WTC11 (cell line): ENCODE data around the gene ZFP62. TPM values are rescaled to one million over a fixed set of nuclear protein-coding genes. Genes with fewer than 3 reads are reported as not detected.
"Not testable (repeated sequence)": the region's sequence is repeated elsewhere in the genome, so short reads cannot be mapped to it uniquely, and the experiment has no call there.

ENCODE experiments used
- ATAC-seq: fragments of 200-7000 bp; cut with Tn5 transposase; 2 replicates; pipeline ENCODE4 v1.10.0; 2021; ENCODE audit warnings: mild to moderate bottlenecking, moderate library complexity
- CTCF ChIA-PET: fragments of 300-600 bp; sonication (Branson Sonifier 250); formaldehyde crosslinking; loops from one replicate; lab custom pipeline; 2021; ENCODE audit warnings: antibody characterized with exemption; lab: Charles Lee
- POLR2A ChIA-PET: fragments of 350-600 bp; sonication (Branson Sonifier 250); formaldehyde crosslinking; loops from one replicate; lab custom pipeline; 2021; ENCODE audit warnings: antibody characterized with exemption; lab: Charles Lee
- DNase-seq: peaks from one replicate; pipeline ENCODE4 v3.0.0; 2021; ENCODE audit warnings: low spot score
- H3K27ac Mint-ChIP-seq: 2 replicates; pipeline ENCODE4 v1.8.0; 2021; ENCODE audit warnings: mixed read lengths
- H3K27me3 Mint-ChIP-seq: 2 replicates; pipeline ENCODE4 v1.8.0; 2021; ENCODE audit warnings: low read depth, mild to moderate bottlenecking, moderate library complexity, mixed read lengths
- H3K36me3 Mint-ChIP-seq: 2 replicates; pipeline ENCODE4 v1.8.0; 2021; ENCODE audit warnings: mixed read lengths
- H3K4me1 Mint-ChIP-seq: 2 replicates; pipeline ENCODE4 v1.8.0; 2022; ENCODE audit warnings: mixed read lengths
- H3K4me3 Mint-ChIP-seq: 2 replicates; pipeline ENCODE4 v1.8.0; 2021; ENCODE audit warnings: mild to moderate bottlenecking, moderate library complexity, mixed read lengths
- H3K9me3 Mint-ChIP-seq: 2 replicates; pipeline ENCODE4 v1.8.0; 2021; ENCODE audit warnings: mixed read lengths
- ELF4 ChIP-seq: sonication (generic); formaldehyde crosslinking; IDR thresholded peaks from 2 replicates; pipeline ENCODE4 v1.8.1; 2022; ENCODE audit warnings: low read depth, mild to moderate bottlenecking, moderate library complexity, missing genetic modification reagents
- ESRRA ChIP-seq: sonication (generic); formaldehyde crosslinking; IDR thresholded peaks from 2 replicates; pipeline ENCODE4 v1.8.1; 2022; ENCODE audit warnings: mild to moderate bottlenecking, missing genetic modification reagents, borderline replicate concordance
- FOXP1 ChIP-seq: sonication (generic); formaldehyde crosslinking; IDR thresholded peaks from 2 replicates; pipeline ENCODE4 v1.8.0; 2022; ENCODE audit warnings: missing genetic modification reagents, mild to moderate bottlenecking, moderate library complexity, borderline replicate concordance
- GABPB1 ChIP-seq: sonication (generic); formaldehyde crosslinking; IDR thresholded peaks from 2 replicates; pipeline ENCODE4 v1.8.1; 2023; ENCODE audit warnings: mild to moderate bottlenecking, missing genetic modification reagents
- GRHL2 ChIP-seq: fragments of 250-450 bp; sonication (Bioruptor Pico); IDR thresholded peaks from 2 replicates; pipeline ENCODE4 v1.8.0; 2022; ENCODE audit warnings: mild to moderate bottlenecking, moderate library complexity; ENCODE audit not compliant: insufficient replicate concordance, severe bottlenecking
- GTF2I ChIP-seq: fragments of 250-450 bp; sonication (Bioruptor Pico); conservative IDR thresholded peaks from 2 replicates; pipeline ENCODE4 v1.4.0; 2021; ENCODE audit warnings: mild to moderate bottlenecking
- HMGXB4 ChIP-seq: sonication (generic); formaldehyde crosslinking; IDR thresholded peaks from 2 replicates; pipeline ENCODE4 v1.8.1; 2023; ENCODE audit warnings: mild to moderate bottlenecking, moderate library complexity, missing genetic modification reagents
- IRF2 ChIP-seq: sonication (generic); formaldehyde crosslinking; IDR thresholded peaks from 2 replicates; pipeline ENCODE4 v1.8.0; 2022; ENCODE audit warnings: low read depth, missing genetic modification reagents, borderline replicate concordance
- NFYB ChIP-seq: sonication (generic); formaldehyde crosslinking; conservative IDR thresholded peaks from 2 replicates; pipeline ENCODE4 v1.8.0; 2022; ENCODE audit warnings: low read depth, missing genetic modification reagents
- OVOL2 ChIP-seq: fragments of 250-450 bp; sonication (Bioruptor Pico); IDR thresholded peaks from 2 replicates; pipeline ENCODE4 v1.9.0; 2021; ENCODE audit warnings: mild to moderate bottlenecking, borderline replicate concordance
- SMAD3 ChIP-seq: sonication (generic); formaldehyde crosslinking; IDR thresholded peaks from 2 replicates; pipeline ENCODE4 v1.8.0; 2022; ENCODE audit warnings: missing genetic modification reagents, mild to moderate bottlenecking, borderline replicate concordance
- TP53 ChIP-seq: sonication (generic); formaldehyde crosslinking; IDR thresholded peaks from 2 replicates; pipeline ENCODE4 v1.8.1; 2023; ENCODE audit warnings: mild to moderate bottlenecking, missing genetic modification reagents
- USF2 ChIP-seq: sonication (generic); formaldehyde crosslinking; IDR thresholded peaks from 2 replicates; pipeline ENCODE4 v1.8.1; 2023; ENCODE audit warnings: mild to moderate bottlenecking, missing genetic modification reagents, moderate library complexity
- ZNF121 ChIP-seq: sonication (generic); formaldehyde crosslinking; IDR thresholded peaks from 2 replicates; pipeline ENCODE4 v1.8.0; 2023; ENCODE audit warnings: missing genetic modification reagents
- ZNF232 ChIP-seq: sonication (generic); formaldehyde crosslinking; IDR thresholded peaks from 2 replicates; pipeline ENCODE4 v1.8.0; 2022; ENCODE audit warnings: mild to moderate bottlenecking, missing genetic modification reagents
- ZNF671 ChIP-seq: fragments of 250-450 bp; sonication (Bioruptor Pico); IDR thresholded peaks from 2 replicates; pipeline ENCODE4 v1.8.0; 2021; ENCODE audit warnings: mild to moderate bottlenecking
- total RNA-seq: library from RNA; stranded (reverse); gene quantifications from 3 replicates; pipeline ENCODE4 v1.2.3, GENCODE V29; 2021
- TF ChIP-seq, protein P1 (sequence below): sonication (generic); formaldehyde crosslinking; IDR thresholded peaks from 2 replicates; pipeline ENCODE4 v1.8.0; 2023; ENCODE audit warnings: missing genetic modification reagents
- TF ChIP-seq, protein P2 (sequence below): sonication (generic); formaldehyde crosslinking; IDR thresholded peaks from 2 replicates; pipeline ENCODE4 v1.8.1; 2022; ENCODE audit warnings: low read depth, mild to moderate bottlenecking, moderate library complexity, missing genetic modification reagents, borderline replicate concordance
- TF ChIP-seq, protein P3 (sequence below): fragments of 250-450 bp; sonication (Bioruptor Pico); IDR thresholded peaks from 2 replicates; pipeline ENCODE4 v1.9.0; 2021; ENCODE audit warnings: moderate library complexity, mild to moderate bottlenecking, inconsistent platforms, borderline replicate concordance

Gene ZFP62
- total RNA-seq, 1 experiment from 2014 or later = 41.2 TPM

- no peak for TF ChIP-seq GRHL2 (CRISPR knock-in tag)
Measured at GRCh38 chr5:180901319-180902009, 40.4 kb upstream of the ZFP62 start (continued).

DNA sequence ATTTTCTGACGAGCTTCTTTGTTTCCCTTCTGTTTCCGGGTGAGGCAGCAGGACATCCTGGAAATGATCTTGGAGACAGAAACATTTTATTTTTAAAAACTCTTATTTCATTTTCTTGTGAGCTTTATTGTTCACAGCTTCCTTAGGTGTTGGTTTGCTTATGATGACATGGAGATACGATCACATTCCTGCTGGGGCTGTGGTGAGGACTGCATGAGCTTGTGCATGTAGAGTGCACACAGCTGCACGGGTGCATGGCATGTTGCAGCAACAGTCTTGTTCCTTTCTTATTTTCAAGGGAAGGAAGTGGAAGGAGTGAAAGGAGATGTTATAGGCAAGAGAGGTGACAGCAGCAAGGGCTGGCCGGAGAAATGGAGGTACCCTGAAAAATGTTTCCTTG lies 39.1 kb upstream of the ZFP62 start:
- H3K4me1 Mint-ChIP-seq = no peaks in the 10 kb centered on the region
- H3K4me3 Mint-ChIP-seq = no peak overlapping the region
- ATAC-seq (no peak), DNase-seq (no peak)
- H3K27me3 Mint-ChIP-seq = peaks cover 5% of the 10 kb centered on the region; the same call in 1 of the 2 replicates
- H3K27ac Mint-ChIP-seq = no peak overlapping the region
- H3K9me3 Mint-ChIP-seq = peaks cover 12% of the 10 kb centered on the region; the same call in 1 of the 2 replicates
- no peaks in the 10 kb centered on the region for H3K36me3 Mint-ChIP-seq
- POLR2A ChIA-PET = no interaction called here
- TF ChIP-seq ZNF121 (CRISPR knock-in tag) (no peak), ESRRA (CRISPR knock-in tag) (no peak), NFYB (CRISPR knock-in tag) (no peak), SMAD3 (CRISPR knock-in tag) (no peak), ZNF232 (CRISPR knock-in tag) (no peak), GRHL2 (CRISPR knock-in tag) (no peak)
- CTCF ChIA-PET = interaction anchor here (0.6 kb wide), 1 partner anchor 250 kb away, joined by 7 read pairs; no protein-coding TSS in a partner anchor

GRCh38 chr5:180898621-180899246 lies 37.7 kb upstream of the ZFP62 start, which contains the start of gene BTNL8:
BTNL8 (plus strand) TSS chr5:180899159; CDS start chr5:180899311, 152 bp downstream.
- peaks cover 26% of the 10 kb centered on the region for H3K9me3 Mint-ChIP-seq
- DNase-seq (no peak), ATAC-seq (no peak)
- POLR2A ChIA-PET = interaction anchor here (0.5 kb wide), 1 partner anchor 236 kb away, joined by 3 read pairs; no protein-coding TSS in a partner anchor
- H3K4me1 Mint-ChIP-seq = no peaks in the 10 kb centered on the region
- no peaks in the 10 kb centered on the region for H3K36me3 Mint-ChIP-seq
- CTCF ChIA-PET = no interaction called here
- H3K4me3 Mint-ChIP-seq = no peak within 1 kb of the TSS
- TF ChIP-seq FOXP1 (CRISPR knock-in tag) = no peak
- TF ChIP-seq TP53 (CRISPR knock-in tag) = no peak
- no peak for TF ChIP-seq ELF4 (CRISPR knock-in tag)
- TF ChIP-seq, protein P1, sequence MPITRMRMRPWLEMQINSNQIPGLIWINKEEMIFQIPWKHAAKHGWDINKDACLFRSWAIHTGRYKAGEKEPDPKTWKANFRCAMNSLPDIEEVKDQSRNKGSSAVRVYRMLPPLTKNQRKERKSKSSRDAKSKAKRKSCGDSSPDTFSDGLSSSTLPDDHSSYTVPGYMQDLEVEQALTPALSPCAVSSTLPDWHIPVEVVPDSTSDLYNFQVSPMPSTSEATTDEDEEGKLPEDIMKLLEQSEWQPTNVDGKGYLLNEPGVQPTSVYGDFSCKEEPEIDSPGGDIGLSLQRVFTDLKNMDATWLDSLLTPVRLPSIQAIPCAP = no peak
- TF ChIP-seq GTF2I = no peak
- H3K27ac Mint-ChIP-seq = no peak within 1 kb of the TSS
- H3K27me3 Mint-ChIP-seq = peaks cover 7% of the 10 kb centered on the region; the same call in 1 of the 2 replicates

DNA sequence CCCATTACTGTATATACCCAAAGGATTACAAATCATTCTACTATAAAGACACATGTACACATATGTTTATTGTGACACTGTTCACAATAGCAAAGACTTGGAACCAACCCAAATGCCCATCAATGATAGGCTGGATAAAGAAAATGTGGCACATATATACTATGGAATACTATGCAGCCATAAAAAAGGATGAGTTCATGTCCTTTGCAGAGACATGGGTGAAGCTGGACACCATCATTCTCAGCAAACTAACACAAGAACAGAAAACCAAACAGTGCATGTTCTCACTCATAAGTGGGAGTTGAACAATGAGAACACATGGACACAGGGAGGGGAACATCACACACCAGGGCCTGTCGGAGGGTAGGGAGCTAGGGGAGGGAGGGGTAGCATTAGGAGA lies 34.3 kb upstream of the ZFP62 start:
- H3K4me1 Mint-ChIP-seq, H3K27ac Mint-ChIP-seq, POLR2A ChIA-PET, DNase-seq, H3K4me3 Mint-ChIP-seq, H3K36me3 Mint-ChIP-seq, CTCF ChIA-PET, ATAC-seq: not testable (repeated sequence)
- peaks cover 36% of the 10 kb centered on the region for H3K27me3 Mint-ChIP-seq
- H3K9me3 Mint-ChIP-seq = peaks cover 39% of the 10 kb centered on the region

DNA sequence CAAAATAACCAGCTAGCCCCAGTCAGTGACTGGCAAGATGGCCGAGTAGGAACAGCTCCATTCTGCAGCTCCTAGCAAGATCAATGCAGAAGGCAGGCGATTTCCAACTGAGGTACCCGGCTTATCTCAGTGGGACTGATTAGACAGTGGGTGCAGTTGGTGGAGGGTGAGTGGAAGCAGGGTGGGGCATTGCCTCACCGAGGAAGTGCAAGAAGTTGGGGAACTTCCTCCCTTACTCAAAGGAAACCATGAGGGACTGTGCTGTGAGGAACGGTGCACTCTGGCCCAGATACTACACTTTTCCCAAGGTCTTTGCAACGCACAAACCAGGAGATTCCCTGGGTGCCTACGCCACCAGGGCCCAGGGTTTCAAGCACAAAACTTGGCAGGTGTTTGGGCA lies 28.3 kb upstream of the ZFP62 start:
- Mint-ChIP-seq H3K36me3 (no peaks in the 10 kb centered on the region), H3K27me3 (peaks cover 40% of the 10 kb centered on the region), H3K4me3 (no peak overlapping the region), H3K9me3 (peaks cover 31% of the 10 kb centered on the region), H3K4me1 (no peaks in the 10 kb centered on the region), H3K27ac (no peak overlapping the region)
- ChIA-PET POLR2A (no interaction called here), CTCF (interaction anchor here (0.6 kb wide), 1 partner anchor 29 kb away, joined by 4 read pairs; no protein-coding TSS in a partner anchor)
- DNase-seq (no peak), ATAC-seq (no peak)
- TF ChIP-seq, protein P2, sequence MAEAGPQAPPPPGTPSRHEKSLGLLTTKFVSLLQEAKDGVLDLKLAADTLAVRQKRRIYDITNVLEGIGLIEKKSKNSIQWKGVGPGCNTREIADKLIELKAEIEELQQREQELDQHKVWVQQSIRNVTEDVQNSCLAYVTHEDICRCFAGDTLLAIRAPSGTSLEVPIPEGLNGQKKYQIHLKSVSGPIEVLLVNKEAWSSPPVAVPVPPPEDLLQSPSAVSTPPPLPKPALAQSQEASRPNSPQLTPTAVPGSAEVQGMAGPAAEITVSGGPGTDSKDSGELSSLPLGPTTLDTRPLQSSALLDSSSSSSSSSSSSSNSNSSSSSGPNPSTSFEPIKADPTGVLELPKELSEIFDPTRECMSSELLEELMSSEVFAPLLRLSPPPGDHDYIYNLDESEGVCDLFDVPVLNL (CRISPR knock-in tag) = no peak
- TF ChIP-seq ZNF671 (CRISPR knock-in tag) (no peak), HMGXB4 (CRISPR knock-in tag) (no peak), IRF2 (no peak), ZNF232 (CRISPR knock-in tag) (no peak), USF2 (CRISPR knock-in tag) (no peak), OVOL2 (CRISPR knock-in tag) (no peak), GABPB1 (CRISPR knock-in tag) (no peak)
- TF ChIP-seq, protein P1 = no peak
- TF ChIP-seq, protein P3, sequence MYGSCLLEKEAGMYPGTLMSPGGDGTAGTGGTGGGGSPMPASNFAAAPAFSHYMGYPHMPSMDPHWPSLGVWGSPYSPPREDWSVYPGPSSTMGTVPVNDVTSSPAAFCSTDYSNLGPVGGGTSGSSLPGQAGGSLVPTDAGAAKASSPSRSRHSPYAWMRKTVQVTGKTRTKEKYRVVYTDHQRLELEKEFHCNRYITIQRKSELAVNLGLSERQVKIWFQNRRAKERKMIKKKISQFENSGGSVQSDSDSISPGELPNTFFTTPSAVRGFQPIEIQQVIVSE (CRISPR knock-in tag) = no peak
